Panc1 (cell line): ENCODE measurements around the gene MYO7B. TPM values are rescaled to one million over a fixed set of nuclear protein-coding genes. Genes with fewer than 3 reads are reported as not detected.

Experiments used
- ATAC-seq: fragments of 200-7000 bp; cut with Tn5 transposase; 2 replicates; pipeline ENCODE4 v1.9.1; 2020; ENCODE audit warnings: mild to moderate bottlenecking, moderate library complexity
- BruUV-seq: library from RNA; stranded (reverse); fragments of 400-500 nt; replicated peaks from 2 replicates; lab custom pipeline; 2021; lab: Mats Ljungman, UMichigan
- CTCF ChIA-PET: fragments of 300-600 bp; sonication (Branson Sonifier 250); formaldehyde crosslinking; loops from one replicate; lab custom pipeline; 2022; ENCODE audit warnings: antibody characterized with exemption; lab: Charles Lee
- POLR2A ChIA-PET: fragments of 300-600 bp; sonication (Branson Sonifier 250); formaldehyde crosslinking; loops from one replicate; lab custom pipeline; 2022; ENCODE audit warnings: antibody characterized with exemption; lab: Charles Lee
- DNase-seq: peaks from one replicate; pipeline ENCODE4 v3.0.0-alpha.2; 2010; ENCODE audit warnings: low read depth, low spot score
- H3K27ac ChIP-seq: 2 replicates; pipeline ENCODE4 v1.5.1; 2011; ENCODE audit warnings: mild to moderate bottlenecking, low read length, inconsistent platforms
- H3K27me3 ChIP-seq: fragments of 200-500 bp; sonication (Bioruptor generic); 2 replicates; pipeline ENCODE4 v1.6.0; 2014; ENCODE audit warnings: low read length, inconsistent platforms; ENCODE audit not compliant: control insufficient read depth, insufficient read depth
- H3K36me3 ChIP-seq: fragments of 200-500 bp; sonication (Bioruptor generic); 2 replicates; pipeline ENCODE4 v1.5.1; 2014; ENCODE audit warnings: inconsistent platforms, mild to moderate bottlenecking, low read length, moderate library complexity; ENCODE audit not compliant: control insufficient read depth, insufficient read depth
- H3K4me1 ChIP-seq: 2 replicates; pipeline ENCODE4 v1.5.1; 2011; ENCODE audit warnings: inconsistent platforms, mild to moderate bottlenecking, low read length, moderate library complexity; ENCODE audit not compliant: control insufficient read depth, insufficient read depth
- H3K4me3 ChIP-seq, 2 experiments: 2 replicates each; pipeline ENCODE4 v1.5.1; 2011 to 2012; ENCODE audit warnings: low read depth in 2 of 2, low read length in 2 of 2, mild to moderate bottlenecking in 2 of 2, inconsistent platforms in 1 of 2, moderate library complexity in 1 of 2
- H3K9me3 ChIP-seq: fragments of 200-500 bp; sonication (Bioruptor generic); 2 replicates; pipeline ENCODE4 v1.5.1; 2014; ENCODE audit warnings: low read depth, mild to moderate bottlenecking, inconsistent platforms, low read length, moderate library complexity; ENCODE audit not compliant: control insufficient read depth, insufficient read depth
- POLR2AphosphoS5 ChIP-seq: IDR thresholded peaks from 2 replicates; pipeline ENCODE4 v1.6.1; 2012; ENCODE audit warnings: mild to moderate bottlenecking, low read depth, low read length, moderate library complexity
- SIN3A ChIP-seq: IDR thresholded peaks from 2 replicates; pipeline ENCODE4 v1.6.1; 2012; ENCODE audit warnings: low read depth, mild to moderate bottlenecking, low read length, moderate library complexity, borderline replicate concordance; ENCODE audit not compliant: insufficient read depth
- TCF7L2 ChIP-seq: IDR thresholded peaks from 2 replicates; pipeline ENCODE4 v1.6.1; 2011; ENCODE audit warnings: mild to moderate bottlenecking, low read depth, low read length, inconsistent platforms
- in situ Hi-C: cut with HindIII; loops from 2 replicates; pipeline ENCODE4 v1.10.0; 2016; ENCODE audit warnings: low sequenced_read_pairs, low pct_unique_long_range_greater_than_20kb
- intact Hi-C: fragments of 100-400 bp; cut with micrococcal nuclease; formaldehyde crosslinking; loops from one replicate; pipeline ENCODE4 v1.10.0; 2022; ENCODE audit not compliant: unreplicated experiment
- total RNA-seq: library from RNA; stranded (reverse); gene quantifications from one replicate; pipeline ENCODE4 v1.2.1, GENCODE V29; 2021; ENCODE audit not compliant: unreplicated experiment
- TF ChIP-seq, protein P1 (sequence below): fragments of 450-650 bp; IDR thresholded peaks from 2 replicates; pipeline ENCODE4 v1.5.1; 2017; ENCODE audit warnings: mild to moderate bottlenecking
- TF ChIP-seq, protein P2 (sequence below), 2 experiments: IDR thresholded peaks; 2 replicates each; pipeline ENCODE4 v1.6.1; 2011 to 2012; ENCODE audit warnings: low read depth in 2 of 2, control low read depth in 1 of 2, low read length in 1 of 2, mild to moderate bottlenecking in 1 of 2, moderate library complexity in 1 of 2; ENCODE audit not compliant: insufficient read depth in 1 of 2

The MYO7B gene
- total RNA-seq, 1 experiment from 2014 or later, result 0.15 TPM

DNA sequence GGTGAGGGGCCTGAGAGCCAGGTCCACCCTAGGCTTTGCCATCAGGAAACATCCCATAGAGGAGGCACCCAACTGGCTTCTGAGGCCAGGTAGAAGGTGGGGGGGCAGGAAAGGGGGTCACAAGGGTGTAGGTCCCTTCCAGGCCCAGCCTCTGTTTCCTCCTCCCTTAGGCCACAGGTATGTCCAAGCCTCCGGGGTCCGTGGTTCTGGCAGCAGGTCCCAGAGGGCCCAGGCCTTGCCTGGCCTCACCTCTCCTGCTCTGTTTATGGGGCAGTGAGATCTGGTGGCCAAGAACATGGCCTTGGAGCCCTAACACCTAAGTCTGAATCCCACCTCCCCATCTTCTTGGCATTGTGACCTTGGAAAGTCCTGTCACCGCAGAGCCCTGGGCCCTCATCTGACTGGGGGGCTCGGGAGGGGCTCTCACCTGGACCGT is 88.9 kb downstream of the MYO7B start:
- ATAC-seq (no peak), DNase-seq (no peak)
- Histone ChIP-seq H3K4me1 (no peaks in the 10 kb centered on the region), H3K36me3 (no peaks in the 10 kb centered on the region), H3K27ac (no peak overlapping the region), H3K9me3 (no peaks in the 10 kb centered on the region), H3K27me3 (no peaks in the 10 kb centered on the region), H3K4me3 (no peak overlapping the region)
- TF ChIP-seq SIN3A (no peak), TCF7L2 (no peak)
- TF ChIP-seq, protein P1, sequence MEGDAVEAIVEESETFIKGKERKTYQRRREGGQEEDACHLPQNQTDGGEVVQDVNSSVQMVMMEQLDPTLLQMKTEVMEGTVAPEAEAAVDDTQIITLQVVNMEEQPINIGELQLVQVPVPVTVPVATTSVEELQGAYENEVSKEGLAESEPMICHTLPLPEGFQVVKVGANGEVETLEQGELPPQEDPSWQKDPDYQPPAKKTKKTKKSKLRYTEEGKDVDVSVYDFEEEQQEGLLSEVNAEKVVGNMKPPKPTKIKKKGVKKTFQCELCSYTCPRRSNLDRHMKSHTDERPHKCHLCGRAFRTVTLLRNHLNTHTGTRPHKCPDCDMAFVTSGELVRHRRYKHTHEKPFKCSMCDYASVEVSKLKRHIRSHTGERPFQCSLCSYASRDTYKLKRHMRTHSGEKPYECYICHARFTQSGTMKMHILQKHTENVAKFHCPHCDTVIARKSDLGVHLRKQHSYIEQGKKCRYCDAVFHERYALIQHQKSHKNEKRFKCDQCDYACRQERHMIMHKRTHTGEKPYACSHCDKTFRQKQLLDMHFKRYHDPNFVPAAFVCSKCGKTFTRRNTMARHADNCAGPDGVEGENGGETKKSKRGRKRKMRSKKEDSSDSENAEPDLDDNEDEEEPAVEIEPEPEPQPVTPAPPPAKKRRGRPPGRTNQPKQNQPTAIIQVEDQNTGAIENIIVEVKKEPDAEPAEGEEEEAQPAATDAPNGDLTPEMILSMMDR, result no peak
- intact Hi-C loops, result no loop called here
- ChIA-PET CTCF (interaction anchor here (0.7 kb wide), 1 partner anchor 110 kb away, joined by 11 read pairs; no protein-coding TSS in a partner anchor), POLR2A (no interaction called here)
- in situ Hi-C loops, result no loop called here
- no TSS peak for BruUV-seq

DNA sequence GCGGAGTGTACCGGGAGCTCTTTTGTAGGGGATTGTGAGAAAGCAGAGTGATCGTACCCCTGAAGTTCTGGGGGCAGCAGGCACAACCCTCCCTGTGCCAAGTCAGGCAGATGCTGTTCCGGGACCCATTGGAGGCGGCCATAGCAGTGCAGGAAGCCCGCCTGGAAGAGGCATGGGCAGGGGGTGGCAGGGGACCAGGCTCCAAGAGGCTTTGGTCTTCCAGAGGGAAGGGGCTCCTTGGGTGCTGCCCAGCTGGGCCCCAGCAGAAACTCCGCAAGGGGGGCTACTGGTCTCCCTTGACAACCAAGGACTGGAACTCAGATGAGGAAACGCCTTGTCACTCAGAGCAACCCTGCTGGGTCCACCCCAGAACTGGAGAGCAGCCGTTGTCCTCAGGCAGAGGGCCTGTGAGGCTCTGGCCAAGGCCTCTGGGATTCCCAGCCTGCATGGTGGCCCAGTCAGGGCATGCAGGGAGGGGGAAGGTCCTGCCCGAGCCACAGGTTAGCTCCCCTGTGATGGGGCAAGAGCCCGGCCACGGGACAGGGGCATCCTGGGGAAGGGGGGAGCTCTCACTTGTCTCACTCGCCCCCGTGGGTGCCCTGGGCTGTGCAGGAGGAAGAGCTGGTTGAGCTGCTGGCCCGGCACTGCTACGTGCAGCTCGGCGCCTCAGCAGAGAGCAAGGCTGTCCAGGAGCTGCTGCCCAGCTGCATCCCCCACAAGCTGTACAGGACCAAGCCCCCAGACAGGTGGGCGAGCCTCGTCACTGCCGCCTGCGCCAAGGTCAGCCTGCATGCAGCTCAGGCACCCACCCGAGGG is 89.5 kb downstream of the MYO7B start:
- no peaks in the 10 kb centered on the region for H3K27me3 ChIP-seq
- no peak overlapping the region for H3K4me3 ChIP-seq
- POLR2A ChIA-PET, result no interaction called here
- H3K9me3 ChIP-seq, result no peaks in the 10 kb centered on the region
- TF ChIP-seq, protein P1, result no peak
- TF ChIP-seq TCF7L2 (no peak), SIN3A (no peak), POLR2AphosphoS5 (no peak)
- TF ChIP-seq, protein P2, sequence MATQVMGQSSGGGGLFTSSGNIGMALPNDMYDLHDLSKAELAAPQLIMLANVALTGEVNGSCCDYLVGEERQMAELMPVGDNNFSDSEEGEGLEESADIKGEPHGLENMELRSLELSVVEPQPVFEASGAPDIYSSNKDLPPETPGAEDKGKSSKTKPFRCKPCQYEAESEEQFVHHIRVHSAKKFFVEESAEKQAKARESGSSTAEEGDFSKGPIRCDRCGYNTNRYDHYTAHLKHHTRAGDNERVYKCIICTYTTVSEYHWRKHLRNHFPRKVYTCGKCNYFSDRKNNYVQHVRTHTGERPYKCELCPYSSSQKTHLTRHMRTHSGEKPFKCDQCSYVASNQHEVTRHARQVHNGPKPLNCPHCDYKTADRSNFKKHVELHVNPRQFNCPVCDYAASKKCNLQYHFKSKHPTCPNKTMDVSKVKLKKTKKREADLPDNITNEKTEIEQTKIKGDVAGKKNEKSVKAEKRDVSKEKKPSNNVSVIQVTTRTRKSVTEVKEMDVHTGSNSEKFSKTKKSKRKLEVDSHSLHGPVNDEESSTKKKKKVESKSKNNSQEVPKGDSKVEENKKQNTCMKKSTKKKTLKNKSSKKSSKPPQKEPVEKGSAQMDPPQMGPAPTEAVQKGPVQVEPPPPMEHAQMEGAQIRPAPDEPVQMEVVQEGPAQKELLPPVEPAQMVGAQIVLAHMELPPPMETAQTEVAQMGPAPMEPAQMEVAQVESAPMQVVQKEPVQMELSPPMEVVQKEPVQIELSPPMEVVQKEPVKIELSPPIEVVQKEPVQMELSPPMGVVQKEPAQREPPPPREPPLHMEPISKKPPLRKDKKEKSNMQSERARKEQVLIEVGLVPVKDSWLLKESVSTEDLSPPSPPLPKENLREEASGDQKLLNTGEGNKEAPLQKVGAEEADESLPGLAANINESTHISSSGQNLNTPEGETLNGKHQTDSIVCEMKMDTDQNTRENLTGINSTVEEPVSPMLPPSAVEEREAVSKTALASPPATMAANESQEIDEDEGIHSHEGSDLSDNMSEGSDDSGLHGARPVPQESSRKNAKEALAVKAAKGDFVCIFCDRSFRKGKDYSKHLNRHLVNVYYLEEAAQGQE (IDR thresholded peaks at IDR 0.05; ENCODE audit: insufficient read depth in 1 of 2, low read depth in 2 of 2, low read length in 1 of 2), result no peak
- no peak overlapping the region for H3K27ac ChIP-seq
- CTCF ChIA-PET, result interaction anchor here (1.0 kb wide), 1 partner anchor 34 kb away, joined by 3 read pairs; no protein-coding TSS in a partner anchor
- DNase-seq (no peak), ATAC-seq (peak; percentile 16; the same call in 1 of the 2 replicates)
- no peaks in the 10 kb centered on the region for H3K4me1 ChIP-seq
- no TSS peak for BruUV-seq
- intact Hi-C loops, result no loop called here
- in situ Hi-C loops, result no loop called here
- no peaks in the 10 kb centered on the region for H3K36me3 ChIP-seq
